SK-N-SH (cell line): Measurements from ENCODE around the gene ACOT9. TPM values are rescaled to one million over a fixed set of nuclear protein-coding genes. Genes with fewer than 3 reads are reported as not detected.

Experiments
- CTCF ChIA-PET: fragments of 300-600, 350-600 bp; formaldehyde crosslinking; extraction: SDS; loops from one replicate; lab custom pipeline; 2021; lab: Yijun Ruan, JAX
- POLR2A ChIA-PET: fragments of 350-600 bp; sonication (Branson Sonifier 250); formaldehyde crosslinking; extraction: SDS; loops from one replicate; lab custom pipeline; 2020; ENCODE audit warnings: antibody characterized with exemption, inconsistent platforms; lab: Yijun Ruan, JAX
- DNase-seq: peaks from one replicate; pipeline ENCODE4 v3.0.0; 2012
- H2AFZ ChIP-seq: fragments of 200-600 bp; sonication (generic); 2 replicates; pipeline ENCODE4 v1.8.1; 2016; ENCODE audit warnings: antibody characterized with exemption, mild to moderate bottlenecking, low read depth
- H3F3A ChIP-seq: fragments of 200-600 bp; sonication (generic); replicated peaks from 2 replicates; pipeline ENCODE3; 2016; ENCODE audit warnings: antibody characterized with exemption, mild to moderate bottlenecking; ENCODE audit not compliant: insufficient read depth
- H3K27ac ChIP-seq, 2 experiments: fragments of 200-500 bp in 1 of 2; fragments of 200-600 bp in 1 of 2; sonication (Bioruptor generic) in 1 of 2; sonication (generic), shearing (Covaris generic) in 1 of 2; 2 replicates each; pipeline versions ENCODE4 v1.5.1 to v1.6.1; 2014 to 2016; ENCODE audit warnings: low read depth in 2 of 2, inconsistent platforms in 1 of 2, low read length in 1 of 2, mild to moderate bottlenecking in 1 of 2, mixed read lengths in 1 of 2
- H3K27me3 ChIP-seq: fragments of 200-600 bp; sonication (generic), shearing (Covaris generic); 2 replicates; pipeline ENCODE4 v1.6.1; 2016; ENCODE audit warnings: mixed run types; ENCODE audit not compliant: insufficient read depth
- H3K36me3 ChIP-seq, 2 experiments: fragments of 200-500 bp in 1 of 2; fragments of 200-600 bp in 1 of 2; sonication (Bioruptor generic) in 1 of 2; sonication (generic) in 1 of 2; replicated peaks in 1 of 2; 2 replicates each; pipeline versions ENCODE3 to v1.5.1; 2014 to 2016; ENCODE audit warnings: low read length in 1 of 2, mild to moderate bottlenecking in 1 of 2; ENCODE audit not compliant: insufficient read depth in 2 of 2, control insufficient read depth in 1 of 2
- H3K4me1 ChIP-seq, 2 experiments: fragments of 200-500 bp in 1 of 2; fragments of 200-600 bp in 1 of 2; sonication (Bioruptor generic) in 1 of 2; sonication (generic), shearing (Covaris generic) in 1 of 2; 2 replicates each; pipeline versions ENCODE4 v1.5.1 to v1.6.1; 2014 to 2016; ENCODE audit warnings: low read depth in 1 of 2, low read length in 1 of 2, mixed run types in 1 of 2; ENCODE audit not compliant: insufficient read depth in 2 of 2, control insufficient read depth in 1 of 2
- H3K4me2 ChIP-seq: fragments of 200-600 bp; sonication (generic), shearing (Covaris generic); 2 replicates; pipeline ENCODE4 v1.6.1; 2017; ENCODE audit warnings: mixed run types
- H3K4me3 ChIP-seq, 2 experiments: fragments of 200-500 bp in 1 of 2; fragments of 200-600 bp in 1 of 2; sonication (Bioruptor generic) in 1 of 2; sonication (generic), shearing (Covaris generic) in 1 of 2; 2 replicates each; pipeline versions ENCODE4 v1.5.1 to v1.8.1; 2014 to 2016; ENCODE audit warnings: low read depth in 2 of 2, inconsistent platforms in 1 of 2, low read length in 1 of 2, mild to moderate bottlenecking in 1 of 2, mixed read lengths in 1 of 2, moderate library complexity in 1 of 2
- H3K79me2 ChIP-seq: fragments of 200-600 bp; sonication (generic); 2 replicates; pipeline ENCODE4 v1.8.1; 2017; ENCODE audit warnings: mild to moderate bottlenecking; ENCODE audit not compliant: insufficient read depth
- H3K9ac ChIP-seq: fragments of 200-600 bp; sonication (generic); 2 replicates; pipeline ENCODE4 v1.6.1; 2017; ENCODE audit warnings: mixed run types
- H3K9me2 ChIP-seq: fragments of 200-600 bp; sonication (generic); 2 replicates; pipeline ENCODE4 v1.6.1; 2017; ENCODE audit warnings: mixed run types
- H3K9me3 ChIP-seq: fragments of 200-600 bp; sonication (generic); 2 replicates; pipeline ENCODE4 v1.6.1; 2017; ENCODE audit warnings: mixed run types, mild to moderate bottlenecking, moderate library complexity
- H4K20me1 ChIP-seq: fragments of 200-600 bp; sonication (generic); 2 replicates; pipeline ENCODE4 v1.6.1; 2017; ENCODE audit warnings: mild to moderate bottlenecking, mixed run types; ENCODE audit not compliant: insufficient read depth
- ELF1 ChIP-seq: IDR thresholded peaks from 2 replicates; pipeline ENCODE4 v1.4.0; 2012
- EZH2phosphoT487 ChIP-seq: fragments of 200-600 bp; sonication (generic); IDR thresholded peaks from 2 replicates; pipeline ENCODE4 v1.6.1; 2017; ENCODE audit warnings: low read depth, mixed run types, mild to moderate bottlenecking, antibody characterized with exemption, moderate library complexity, borderline replicate concordance
- FOXM1 ChIP-seq: IDR thresholded peaks from 2 replicates; pipeline ENCODE4 v1.4.0; 2012; ENCODE audit warnings: low read depth, mild to moderate bottlenecking
- GABPA ChIP-seq: IDR thresholded peaks from 2 replicates; pipeline ENCODE4 v1.4.0; 2012; ENCODE audit warnings: low read depth, mild to moderate bottlenecking
- GATA2 ChIP-seq: sonication (generic); formaldehyde crosslinking; IDR thresholded peaks from 2 replicates; pipeline ENCODE4 v1.5.0; 2020; ENCODE audit warnings: mild to moderate bottlenecking, missing genetic modification reagents
- MXI1 ChIP-seq: IDR thresholded peaks from 2 replicates; pipeline ENCODE4 v1.6.1; 2012; ENCODE audit warnings: mild to moderate bottlenecking, low read depth, low read length, improper control_type of control experiment
- NFIC ChIP-seq: IDR thresholded peaks from 2 replicates; pipeline ENCODE4 v1.4.0; 2012; ENCODE audit warnings: borderline replicate concordance
- NRF1 ChIP-seq: IDR thresholded peaks from 2 replicates; pipeline ENCODE4 v1.6.1; 2012; ENCODE audit warnings: low read depth, mild to moderate bottlenecking, low read length
- RAD21 ChIP-seq: IDR thresholded peaks from 2 replicates; pipeline ENCODE4 v1.6.1; 2012; ENCODE audit warnings: mild to moderate bottlenecking, low read length
- RCOR1 ChIP-seq: fragments of 150-350 bp; IDR thresholded peaks from 2 replicates; pipeline ENCODE4 v1.6.1; 2017; ENCODE audit warnings: antibody characterized with exemption, low read length
- REST ChIP-seq: IDR thresholded peaks from 2 replicates; pipeline ENCODE4 v1.6.1; 2012; ENCODE audit warnings: mild to moderate bottlenecking, low read depth, low read length, moderate library complexity
- RFX5 ChIP-seq: IDR thresholded peaks from 2 replicates; pipeline ENCODE4 v1.6.1; 2012; ENCODE audit warnings: mild to moderate bottlenecking, improper control_type of control experiment, low read length
- RXRA ChIP-seq: IDR thresholded peaks from 2 replicates; pipeline ENCODE4 v1.4.0; 2012; ENCODE audit warnings: low read depth, mild to moderate bottlenecking, borderline replicate concordance
- SIN3A ChIP-seq: IDR thresholded peaks from 2 replicates; pipeline ENCODE4 v1.6.1; 2012; ENCODE audit warnings: low read depth, mild to moderate bottlenecking, low read length, moderate library complexity, borderline replicate concordance
- SMC3 ChIP-seq: IDR thresholded peaks from 2 replicates; pipeline ENCODE4 v1.6.1; 2012; ENCODE audit warnings: low read depth, low read length, improper control_type of control experiment
- TEAD4 ChIP-seq: IDR thresholded peaks from 2 replicates; pipeline ENCODE4 v1.4.0; 2012; ENCODE audit warnings: mild to moderate bottlenecking, borderline replicate concordance; ENCODE audit not compliant: insufficient read depth
- USF1 ChIP-seq: IDR thresholded peaks from 2 replicates; pipeline ENCODE4 v1.4.0; 2012; ENCODE audit warnings: low read depth, borderline replicate concordance
- USF2 ChIP-seq: fragments of 150-350 bp; IDR thresholded peaks from 2 replicates; pipeline ENCODE4 v1.6.1; 2017; ENCODE audit warnings: antibody characterized with exemption, low read length, low read depth, borderline replicate concordance
- ZBTB33 ChIP-seq: IDR thresholded peaks from 2 replicates; pipeline ENCODE4 v1.4.0; 2012; ENCODE audit warnings: low read depth, borderline replicate concordance
- WGBS: methylation state at CpG from one replicate; pipeline ENCODE4 v1.1.6; 2017; ENCODE audit warnings: low lambda C conversion rate; 5-methylcytosine and 5-hydroxymethylcytosine counted together
- polyA plus RNA-seq, 3 experiments: library from polyadenylated mRNA; depleted of rRNA; stranded (reverse); fragments of >200 nt; gene quantifications; 2 replicates each; pipeline ENCODE4 v1.2.3, GENCODE V29; 2012

Gene ACOT9
- polyA plus RNA-seq, 1 of the 3 experiments (the other 2 are of a cell fraction), result 23.7 TPM

- Histone ChIP-seq H3K9me3 (no peaks in the 10 kb centered on the region), H3K4me1 (no peaks in the 10 kb centered on the region; a peak in 1 of 4 replicates), H4K20me1 (no peaks in the 10 kb centered on the region), H2AFZ (no peak overlapping the region), H3K4me3 (no peak overlapping the region), H3K27me3 (no peaks in the 10 kb centered on the region), H3K9ac (no peak overlapping the region), H3F3A (peaks cover 6% of the 10 kb centered on the region), H3K27ac (no peak overlapping the region), H3K79me2 (no peaks in the 10 kb centered on the region), H3K4me2 (no peak overlapping the region), H3K36me3 (no peaks in the 10 kb centered on the region), H3K9me2 (no peaks in the 10 kb centered on the region)
- WGBS, result 62% methylated on average over 4 of the region's 4 CpGs
- TF ChIP-seq TEAD4, result no peak
- no peak for TF ChIP-seq ZBTB33
- no peak for TF ChIP-seq NRF1
- TF ChIP-seq FOXM1, result no peak
- TF ChIP-seq RFX5, result no peak
- no peak for TF ChIP-seq USF1
- TF ChIP-seq SMC3, result no peak
- TF ChIP-seq MXI1, result no peak
- no peak for TF ChIP-seq RCOR1
- no peak for TF ChIP-seq REST
- no peak for TF ChIP-seq SIN3A
- TF ChIP-seq RXRA, result no peak
- TF ChIP-seq GABPA, result no peak
- no peak for TF ChIP-seq NFIC
- TF ChIP-seq GATA2, result no peak
- no peak for TF ChIP-seq EZH2phosphoT487
- no peak for TF ChIP-seq RAD21
- TF ChIP-seq USF2, result no peak
- no peak for TF ChIP-seq ELF1
- ChIA-PET POLR2A (no interaction called here), CTCF (no interaction called here)
- no peak for DNase-seq
Observed at GRCh38 chrX:23764188-23764984, 21.3 kb upstream of the ACOT9 start.
